IMR-90 (cell line): ENCODE data around the gene NPHP4. TPM values are rescaled to one million over a fixed set of nuclear protein-coding genes. Genes with fewer than 3 reads are reported as not detected.

Experiments
- ATAC-seq: fragments of 200-7000 bp; cut with Tn5 transposase; 2 replicates; pipeline ENCODE4 v1.9.1; 2020; ENCODE audit warnings: low read depth, mild to moderate bottlenecking, moderate library complexity
- BruUV-seq: library from RNA; stranded (reverse); fragments of 400-500 nt; replicated peaks from 2 replicates; lab custom pipeline; 2021; lab: Mats Ljungman, UMichigan
- CTCF ChIA-PET: fragments of 300-600 bp; formaldehyde crosslinking; extraction: SDS; loops from one replicate; lab custom pipeline; 2021; ENCODE audit warnings: antibody characterized with exemption; lab: Yijun Ruan, JAX
- POLR2A ChIA-PET: fragments of 300-600 bp; sonication (Branson Sonifier 250); formaldehyde crosslinking; loops from one replicate; lab custom pipeline; 2022; ENCODE audit warnings: antibody characterized with exemption; ENCODE audit not compliant: unreplicated experiment; lab: Charles Lee
- DNase-seq: peaks from one replicate; pipeline ENCODE4 v3.0.0; 2013
- H2AFZ ChIP-seq: replicated peaks from 2 replicates; pipeline ENCODE3; 2013; ENCODE audit warnings: low read length, mild to moderate bottlenecking; ENCODE audit not compliant: poor library complexity
- H2AK5ac ChIP-seq: 2 replicates; pipeline ENCODE4 v1.6.1; 2013; ENCODE audit warnings: low read depth, low read length, inconsistent platforms
- H2AK9ac ChIP-seq: replicated peaks from 2 replicates; pipeline ENCODE3; 2013; ENCODE audit warnings: mild to moderate bottlenecking, low read depth, low read length, moderate library complexity; ENCODE audit not compliant: poor library complexity
- H2BK120ac ChIP-seq: 2 replicates; pipeline ENCODE4 v1.6.1; 2013; ENCODE audit warnings: low read depth, low read length, inconsistent platforms
- H2BK15ac ChIP-seq: 3 replicates; pipeline ENCODE4 v1.6.1; 2013; ENCODE audit warnings: low read depth, low read length, inconsistent platforms
- H2BK20ac ChIP-seq: 2 replicates; pipeline ENCODE4 v1.6.1; 2013; ENCODE audit warnings: low read depth, mild to moderate bottlenecking, inconsistent platforms, low read length, moderate library complexity
- H2BK5ac ChIP-seq: 2 replicates; pipeline ENCODE4 v1.6.1; 2013; ENCODE audit warnings: mild to moderate bottlenecking, low read depth, low read length, inconsistent platforms; ENCODE audit not compliant: poor library complexity, severe bottlenecking
- H3K14ac ChIP-seq: replicated peaks from 2 replicates; pipeline ENCODE4 v1.6.1; 2013; ENCODE audit warnings: low read depth, low read length, inconsistent platforms
- H3K18ac ChIP-seq: 2 replicates; pipeline ENCODE4 v1.6.1; 2013; ENCODE audit warnings: low read depth, low read length, control low read depth
- H3K23ac ChIP-seq: 2 replicates; pipeline ENCODE4 v1.6.1; 2013; ENCODE audit warnings: low read depth, low read length, inconsistent platforms
- H3K27ac ChIP-seq: 2 replicates; pipeline ENCODE4 v1.5.1; 2013; ENCODE audit warnings: mild to moderate bottlenecking, control low read depth, low read length; ENCODE audit not compliant: insufficient read depth
- H3K27me3 ChIP-seq: 2 replicates; pipeline ENCODE4 v1.6.1; 2013; ENCODE audit warnings: low read length; ENCODE audit not compliant: control insufficient read depth, insufficient read depth
- H3K36me3 ChIP-seq: 2 replicates; pipeline ENCODE4 v1.6.1; 2013; ENCODE audit warnings: low read length, mixed read lengths; ENCODE audit not compliant: control insufficient read depth, insufficient read depth
- H3K4ac ChIP-seq: 2 replicates; pipeline ENCODE4 v1.6.1; 2013; ENCODE audit warnings: low read depth, low read length, inconsistent platforms
- H3K4me1 ChIP-seq: 2 replicates; pipeline ENCODE4 v1.6.1; 2013; ENCODE audit warnings: low read length, mixed read lengths; ENCODE audit not compliant: control insufficient read depth, insufficient read depth
- H3K4me2 ChIP-seq: 2 replicates; pipeline ENCODE4 v1.6.1; 2013; ENCODE audit warnings: low read depth, mild to moderate bottlenecking, control low read depth, low read length, moderate library complexity
- H3K4me3 ChIP-seq: 2 replicates; pipeline ENCODE4 v1.5.1; 2013; ENCODE audit warnings: low read depth, mild to moderate bottlenecking, control low read depth, low read length, moderate library complexity; ENCODE audit not compliant: insufficient read depth
- H3K56ac ChIP-seq: 2 replicates; pipeline ENCODE4 v1.6.1; 2013; ENCODE audit warnings: low read length, inconsistent platforms; ENCODE audit not compliant: insufficient read depth; ENCODE audit errors: extremely low read depth
- H3K79me1 ChIP-seq, 2 experiments: 2 replicates each; pipeline ENCODE4 v1.6.1; 2013; ENCODE audit warnings: low read length in 2 of 2, inconsistent platforms in 1 of 2, low read depth in 1 of 2
- H3K9ac ChIP-seq: 2 replicates; pipeline ENCODE4 v1.6.1; 2013; ENCODE audit warnings: low read depth, low read length, control low read depth
- H3K9me1 ChIP-seq: 2 replicates; pipeline ENCODE4 v1.6.1; 2013; ENCODE audit warnings: low read length, inconsistent platforms; ENCODE audit not compliant: insufficient read depth
- H3K9me3 ChIP-seq: 2 replicates; pipeline ENCODE4 v1.6.1; 2013; ENCODE audit warnings: low read length; ENCODE audit not compliant: control insufficient read depth, insufficient read depth
- H4K20me1 ChIP-seq: 2 replicates; pipeline ENCODE4 v1.6.1; 2013; ENCODE audit warnings: low read length, inconsistent platforms; ENCODE audit not compliant: insufficient read depth
- H4K5ac ChIP-seq: 2 replicates; pipeline ENCODE4 v1.6.1; 2013; ENCODE audit warnings: mild to moderate bottlenecking, low read depth, low read length, control low read depth
- H4K8ac ChIP-seq, 2 experiments: 2 replicates each; pipeline ENCODE4 v1.6.1; 2013; ENCODE audit warnings: low read depth in 2 of 2, low read length in 2 of 2, control low read depth in 1 of 2, inconsistent platforms in 1 of 2
- H4K91ac ChIP-seq: 2 replicates; pipeline ENCODE4 v1.6.1; 2013; ENCODE audit warnings: low read depth, low read length, inconsistent platforms; ENCODE audit not compliant: insufficient read depth
- BHLHE40 ChIP-seq: fragments of 150-350 bp; IDR thresholded peaks from 2 replicates; pipeline ENCODE4 v1.6.1; 2016; ENCODE audit warnings: mild to moderate bottlenecking, low read depth, low read length
- CEBPB ChIP-seq: IDR thresholded peaks from 2 replicates; pipeline ENCODE4 v1.6.1; 2012; ENCODE audit warnings: low read depth, low read length, improper control_type of control experiment
- CHD1 ChIP-seq: IDR thresholded peaks from 2 replicates; pipeline ENCODE4 v1.6.1; 2012; ENCODE audit warnings: low read depth, low read length, improper control_type of control experiment
- CTCF ChIP-seq: conservative IDR thresholded peaks from 2 replicates; pipeline ENCODE4 v1.5.1; 2012; ENCODE audit warnings: mild to moderate bottlenecking, low read depth, low read length, improper control_type of control experiment
- ELK1 ChIP-seq: fragments of 150-350 bp; IDR thresholded peaks from 2 replicates; pipeline ENCODE4 v1.6.1; 2016; ENCODE audit warnings: low read depth, mild to moderate bottlenecking, low read length, moderate library complexity, borderline replicate concordance
- FOS ChIP-seq: fragments of 150-350 bp; IDR thresholded peaks from 2 replicates; pipeline ENCODE4 v1.6.1; 2016; ENCODE audit warnings: low read depth, low read length
- MAFK ChIP-seq: IDR thresholded peaks from 2 replicates; pipeline ENCODE4 v1.6.1; 2012; ENCODE audit warnings: low read depth, low read length, improper control_type of control experiment
- MAZ ChIP-seq: IDR thresholded peaks from 2 replicates; pipeline ENCODE4 v1.6.1; 2012; ENCODE audit warnings: low read depth, mild to moderate bottlenecking, low read length, improper control_type of control experiment, moderate library complexity, borderline replicate concordance
- MXI1 ChIP-seq: IDR thresholded peaks from 2 replicates; pipeline ENCODE4 v1.6.1; 2012; ENCODE audit warnings: low read depth, mild to moderate bottlenecking, low read length, moderate library complexity, borderline replicate concordance
- NFE2L2 ChIP-seq: fragments of 150-350 bp; IDR thresholded peaks from 2 replicates; pipeline ENCODE4 v1.6.1; 2016; ENCODE audit warnings: low read depth, mild to moderate bottlenecking, low read length
- POLR2A ChIP-seq: IDR thresholded peaks from 2 replicates; pipeline ENCODE4 v1.6.1; 2012; ENCODE audit warnings: mild to moderate bottlenecking, low read depth, low read length
- RAD21 ChIP-seq: IDR thresholded peaks from 2 replicates; pipeline ENCODE4 v1.6.1; 2012; ENCODE audit warnings: low read length, improper control_type of control experiment
- RCOR1 ChIP-seq: IDR thresholded peaks from 2 replicates; pipeline ENCODE4 v1.6.1; 2012; ENCODE audit warnings: mild to moderate bottlenecking, low read length, improper control_type of control experiment; ENCODE audit not compliant: insufficient replicate concordance
- RFX5 ChIP-seq: IDR thresholded peaks from 2 replicates; pipeline ENCODE4 v1.8.0; 2012; ENCODE audit warnings: low read depth, mild to moderate bottlenecking, low read length, moderate library complexity
- SMC3 ChIP-seq: fragments of 150-350 bp; IDR thresholded peaks from 2 replicates; pipeline ENCODE4 v1.6.1; 2016; ENCODE audit warnings: low read depth, mild to moderate bottlenecking, antibody characterized with exemption, low read length, moderate library complexity
- USF2 ChIP-seq: fragments of 150-350 bp; IDR thresholded peaks from 2 replicates; pipeline ENCODE4 v1.6.1; 2017; ENCODE audit warnings: mild to moderate bottlenecking, antibody characterized with exemption, low read length, low read depth
- WGBS, 2 experiments: methylation state at CpG; one replicate each; pipeline versions ENCODE4 v1.1.5 to v1.1.7; 2013; ENCODE audit warnings: missing lambda C conversion rate in 2 of 2; ENCODE audit not compliant: insufficient read length in 1 of 2; ENCODE audit errors: extremely low coverage in 2 of 2; 5-methylcytosine and 5-hydroxymethylcytosine counted together
- dilution Hi-C: fragments of 300-500 bp; cut with HindIII; formaldehyde crosslinking; loops from one replicate; pipeline ENCODE4 v1.14.3; 2018; ENCODE audit warnings: low sequenced_read_pairs; ENCODE audit not compliant: unreplicated experiment
- in situ Hi-C: fragments of 300-500 bp; cut with MboI; formaldehyde crosslinking; loops from 3 replicates; pipeline ENCODE4 v1.14.3; 2019; ENCODE audit warnings: low sequenced_read_pairs, inconsistent platforms, mixed read lengths
- intact Hi-C: fragments of 100-400 bp; cut with micrococcal nuclease; formaldehyde crosslinking; loops from 2 replicates; pipeline ENCODE4 v1.10.0; 2022
- polyA plus RNA-seq, 3 experiments: library from polyadenylated mRNA; depleted of rRNA; stranded (reverse); fragments of >200 nt; gene quantifications; 2 replicates each; pipeline ENCODE4 v1.2.3, GENCODE V29; 2012; ENCODE audit warnings: low replicate concordance in 1 of 3
- total RNA-seq: library from RNA; depleted of rRNA; stranded (reverse); fragments of >200 nt; gene quantifications from 2 replicates; pipeline ENCODE4 v1.2.3, GENCODE V29; 2012

Gene NPHP4
- total and polyA plus RNA-seq, 2 of the 4 experiments (the other 2 are of a cell fraction) = 2.0 to 5.5 TPM

GRCh38 chr1:5873556-5873955 is 118.7 kb downstream of the NPHP4 start:
- Histone ChIP-seq H3K36me3 (peaks cover 11% of the 10 kb centered on the region), H3K9ac (no peak overlapping the region), H4K91ac (no peak overlapping the region), H3K18ac (no peak overlapping the region), H3K9me1 (0 out of 2 replicates have a peak, but pooled peaks cover under 1% of the 10 kb centered on the region), H3K4me3 (no peak overlapping the region), H2AK9ac (no peak overlapping the region), H2BK20ac (no peak overlapping the region), H2BK15ac (no peak overlapping the region), H3K14ac (no peak overlapping the region), H3K4ac (no peak overlapping the region), H3K4me2 (no peak overlapping the region), H4K8ac (no peak overlapping the region), H3K9me3 (no peaks in the 10 kb centered on the region), H2BK5ac (no peak overlapping the region), H3K23ac (no peak overlapping the region), H3K27me3 (no peaks in the 10 kb centered on the region), H3K56ac (no peak overlapping the region), H2BK120ac (no peak overlapping the region), H3K4me1 (no peaks in the 10 kb centered on the region), H3K79me1 (no peaks in the 10 kb centered on the region), H4K5ac (no peak overlapping the region), H2AFZ (no peak overlapping the region), H3K27ac (no peak overlapping the region), H2AK5ac (no peak overlapping the region), H4K20me1 (no peaks in the 10 kb centered on the region)
- DNase-seq (no peak), ATAC-seq (no peak)
- no peak for TF ChIP-seq MXI1
- no peak for TF ChIP-seq USF2
- no peak for TF ChIP-seq CEBPB
- TF ChIP-seq RAD21 = no peak
- TF ChIP-seq MAZ = no peak
- TF ChIP-seq CHD1 = no peak
- TF ChIP-seq SMC3 = no peak
- no peak for TF ChIP-seq POLR2A
- TF ChIP-seq BHLHE40 = no peak
- no peak for TF ChIP-seq CTCF
- no peak for TF ChIP-seq RCOR1
- TF ChIP-seq MAFK = no peak
- no peak for TF ChIP-seq ELK1
- TF ChIP-seq RFX5 = no peak
- TF ChIP-seq NFE2L2 = no peak
- TF ChIP-seq FOS = no peak
- ChIA-PET CTCF (no interaction called here), POLR2A (no interaction called here)
- in situ Hi-C loops = no loop called here
- intact Hi-C loops = no loop called here
- WGBS, 2 experiments = 88% methylated on average over 5 of the region's 7 CpGs; no CpG with 5 or more reads in 1 of the 2 experiments
- dilution Hi-C loops = no loop called here
- BruUV-seq = no TSS peak
